ENCODE data around the gene COBLL1. TPM values are rescaled to one million over a fixed set of nuclear protein-coding genes. Genes with fewer than 3 reads are reported as not detected.

The COBLL1 gene
- total and polyA plus RNA-seq, 2 of the 4 experiments (the other 2 are of a cell fraction), result 0.79 to 1.1 TPM

DNA sequence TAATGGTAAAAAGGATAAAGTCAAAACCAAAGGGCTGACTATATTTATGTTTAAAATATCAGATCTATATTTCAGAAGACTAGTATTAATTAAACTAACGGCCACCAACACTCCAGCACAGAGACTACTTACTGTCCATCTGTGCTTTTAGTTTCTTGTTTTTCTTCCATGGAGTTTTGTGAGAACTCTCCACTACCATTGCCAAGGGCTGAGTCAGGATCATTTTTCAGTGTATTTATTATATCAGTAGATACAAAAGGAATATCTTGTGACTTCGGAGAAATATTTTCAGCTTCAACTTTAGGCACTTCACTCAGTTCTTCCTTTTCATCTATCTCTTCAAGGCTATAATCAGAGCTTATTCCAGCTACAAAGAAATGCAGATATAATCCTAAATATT, 141.2 kb downstream of the COBLL1 start:
- H2AK5ac ChIP-seq (ENCODE audit: low read depth, low read length), result no peak overlapping the region
- ChIA-PET POLR2A (ENCODE audit: unreplicated experiment) (no interaction called here), CTCF (no interaction called here)
- no peaks in the 10 kb centered on the region for H4K20me1 ChIP-seq (ENCODE audit: insufficient read depth, low read length)
- no peak overlapping the region for H4K5ac ChIP-seq (ENCODE audit: low read depth, low read length)
- H2BK120ac ChIP-seq (ENCODE audit: low read depth, low read length), result no peak overlapping the region
- H3K4ac ChIP-seq (ENCODE audit: low read depth, low read length), result no peak overlapping the region
- H3K79me1 ChIP-seq (ENCODE audit: low read depth in 1 of 2, low read length in 2 of 2), result no peaks in the 10 kb centered on the region
- H3K9me1 ChIP-seq (ENCODE audit: insufficient read depth, low read length), result no peaks in the 10 kb centered on the region
- no peak overlapping the region for H3K27ac ChIP-seq (ENCODE audit: insufficient read depth, low read length)
- no peaks in the 10 kb centered on the region for H3K9me3 ChIP-seq (ENCODE audit: control insufficient read depth, insufficient read depth, low read length)
- TF ChIP-seq RCOR1 (IDR thresholded peaks at IDR 0.05; ENCODE audit: insufficient replicate concordance, low read length) (no peak), NFE2L2 (IDR thresholded peaks at IDR 0.05; ENCODE audit: low read depth, low read length) (no peak), FOS (IDR thresholded peaks at IDR 0.05; ENCODE audit: low read depth, low read length) (no peak), POLR2A (IDR thresholded peaks at IDR 0.05; ENCODE audit: low read depth, low read length) (no peak), SMC3 (IDR thresholded peaks at IDR 0.05; ENCODE audit: low read depth, low read length) (no peak), CEBPB (IDR thresholded peaks at IDR 0.05; ENCODE audit: low read depth, low read length) (no peak), RAD21 (IDR thresholded peaks at IDR 0.05; ENCODE audit: low read length) (no peak), RFX5 (IDR thresholded peaks at IDR 0.05; ENCODE audit: low read depth, low read length) (no peak), MAZ (IDR thresholded peaks at IDR 0.05; ENCODE audit: borderline replicate concordance, low read depth, low read length) (no peak), CHD1 (IDR thresholded peaks at IDR 0.05; ENCODE audit: low read depth, low read length) (no peak), MAFK (IDR thresholded peaks at IDR 0.05; ENCODE audit: low read depth, low read length) (no peak), MXI1 (IDR thresholded peaks at IDR 0.05; ENCODE audit: borderline replicate concordance, low read depth, low read length) (no peak), BHLHE40 (IDR thresholded peaks at IDR 0.05; ENCODE audit: low read depth, low read length) (no peak)
- TF ChIP-seq, protein P1, sequence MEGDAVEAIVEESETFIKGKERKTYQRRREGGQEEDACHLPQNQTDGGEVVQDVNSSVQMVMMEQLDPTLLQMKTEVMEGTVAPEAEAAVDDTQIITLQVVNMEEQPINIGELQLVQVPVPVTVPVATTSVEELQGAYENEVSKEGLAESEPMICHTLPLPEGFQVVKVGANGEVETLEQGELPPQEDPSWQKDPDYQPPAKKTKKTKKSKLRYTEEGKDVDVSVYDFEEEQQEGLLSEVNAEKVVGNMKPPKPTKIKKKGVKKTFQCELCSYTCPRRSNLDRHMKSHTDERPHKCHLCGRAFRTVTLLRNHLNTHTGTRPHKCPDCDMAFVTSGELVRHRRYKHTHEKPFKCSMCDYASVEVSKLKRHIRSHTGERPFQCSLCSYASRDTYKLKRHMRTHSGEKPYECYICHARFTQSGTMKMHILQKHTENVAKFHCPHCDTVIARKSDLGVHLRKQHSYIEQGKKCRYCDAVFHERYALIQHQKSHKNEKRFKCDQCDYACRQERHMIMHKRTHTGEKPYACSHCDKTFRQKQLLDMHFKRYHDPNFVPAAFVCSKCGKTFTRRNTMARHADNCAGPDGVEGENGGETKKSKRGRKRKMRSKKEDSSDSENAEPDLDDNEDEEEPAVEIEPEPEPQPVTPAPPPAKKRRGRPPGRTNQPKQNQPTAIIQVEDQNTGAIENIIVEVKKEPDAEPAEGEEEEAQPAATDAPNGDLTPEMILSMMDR (conservative IDR thresholded peaks at IDR 0.05; ENCODE audit: low read depth, low read length), result no peak
- TF ChIP-seq, protein P2, sequence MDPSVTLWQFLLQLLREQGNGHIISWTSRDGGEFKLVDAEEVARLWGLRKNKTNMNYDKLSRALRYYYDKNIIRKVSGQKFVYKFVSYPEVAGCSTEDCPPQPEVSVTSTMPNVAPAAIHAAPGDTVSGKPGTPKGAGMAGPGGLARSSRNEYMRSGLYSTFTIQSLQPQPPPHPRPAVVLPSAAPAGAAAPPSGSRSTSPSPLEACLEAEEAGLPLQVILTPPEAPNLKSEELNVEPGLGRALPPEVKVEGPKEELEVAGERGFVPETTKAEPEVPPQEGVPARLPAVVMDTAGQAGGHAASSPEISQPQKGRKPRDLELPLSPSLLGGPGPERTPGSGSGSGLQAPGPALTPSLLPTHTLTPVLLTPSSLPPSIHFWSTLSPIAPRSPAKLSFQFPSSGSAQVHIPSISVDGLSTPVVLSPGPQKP (IDR thresholded peaks at IDR 0.05; ENCODE audit: borderline replicate concordance, low read depth, low read length), result no peak
- TF ChIP-seq, protein P3, sequence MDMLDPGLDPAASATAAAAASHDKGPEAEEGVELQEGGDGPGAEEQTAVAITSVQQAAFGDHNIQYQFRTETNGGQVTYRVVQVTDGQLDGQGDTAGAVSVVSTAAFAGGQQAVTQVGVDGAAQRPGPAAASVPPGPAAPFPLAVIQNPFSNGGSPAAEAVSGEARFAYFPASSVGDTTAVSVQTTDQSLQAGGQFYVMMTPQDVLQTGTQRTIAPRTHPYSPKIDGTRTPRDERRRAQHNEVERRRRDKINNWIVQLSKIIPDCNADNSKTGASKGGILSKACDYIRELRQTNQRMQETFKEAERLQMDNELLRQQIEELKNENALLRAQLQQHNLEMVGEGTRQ (IDR thresholded peaks at IDR 0.05; ENCODE audit: low read depth, low read length), result no peak
- no peak overlapping the region for H3K56ac ChIP-seq (ENCODE audit: extremely low read depth, insufficient read depth, low read length)
- in situ Hi-C loops (cut with MboI; ENCODE audit: low sequenced_read_pairs), result no loop called here
- H3K14ac ChIP-seq (replicated peaks; ENCODE audit: low read depth, low read length), result no peak overlapping the region
- H2BK5ac ChIP-seq (ENCODE audit: low read depth, low read length, poor library complexity, severe bottlenecking), result no peak overlapping the region
- WGBS, 2 experiments (ENCODE audit: extremely low coverage in 2 of 2, insufficient read length in 1 of 2), result no CpG with 5 or more reads among the region's 2 CpGs
- H3K23ac ChIP-seq (ENCODE audit: low read depth, low read length), result no peak overlapping the region
- H2AFZ ChIP-seq (replicated peaks; ENCODE audit: low read length, poor library complexity), result no peak overlapping the region
- H3K18ac ChIP-seq (ENCODE audit: low read depth, low read length), result no peak overlapping the region
- ATAC-seq (ENCODE audit: low read depth), result no peak; the same call in 1 of the 2 replicates
- H3K4me1 ChIP-seq (ENCODE audit: control insufficient read depth, insufficient read depth, low read length), result no peaks in the 10 kb centered on the region
- H2BK20ac ChIP-seq (ENCODE audit: low read depth, low read length), result no peak overlapping the region
- H3K4me2 ChIP-seq (ENCODE audit: low read depth, low read length), result no peak overlapping the region
- intact Hi-C loops (cut with micrococcal nuclease), result no loop called here
- H2AK9ac ChIP-seq (replicated peaks; ENCODE audit: low read depth, low read length, poor library complexity), result no peak overlapping the region
- H3K27me3 ChIP-seq (ENCODE audit: control insufficient read depth, insufficient read depth, low read length), result no peaks in the 10 kb centered on the region
- dilution Hi-C loops (cut with HindIII; ENCODE audit: low sequenced_read_pairs, unreplicated experiment), result no loop called here
- no TSS peak for BruUV-seq (replicated peaks)
- H4K91ac ChIP-seq (ENCODE audit: insufficient read depth, low read depth, low read length), result no peak overlapping the region
- DNase-seq, result peak; percentile 22
- no peak overlapping the region for H2BK15ac ChIP-seq (ENCODE audit: low read depth, low read length)
- H3K4me3 ChIP-seq (ENCODE audit: insufficient read depth, low read depth, low read length), result no peak overlapping the region
- H4K8ac ChIP-seq (ENCODE audit: low read depth in 2 of 2, low read length in 2 of 2), result no peak overlapping the region
- no peak overlapping the region for H3K9ac ChIP-seq (ENCODE audit: low read depth, low read length)
- H3K36me3 ChIP-seq (ENCODE audit: control insufficient read depth, insufficient read depth, low read length), result no peaks in the 10 kb centered on the region
